MG63 (cell line): ENCODE measurements around the gene LETM1. TPM values are rescaled to one million over a fixed set of nuclear protein-coding genes. Genes with fewer than 3 reads are reported as not detected.

Source experiments
- DNase-seq: peaks from one replicate; pipeline ENCODE4 v3.0.0-alpha.2; 2020
- H3K27me3 ChIP-seq: fragments of 250-450 bp; sonication (Bioruptor Pico); 2 replicates; pipeline ENCODE4 v1.5.1; 2020; ENCODE audit warnings: mild to moderate bottlenecking, moderate library complexity
- H3K36me3 ChIP-seq: fragments of 250-450 bp; sonication (Bioruptor Pico); 2 replicates; pipeline ENCODE4 v1.5.1; 2020; ENCODE audit warnings: mild to moderate bottlenecking, moderate library complexity
- H3K4me3 ChIP-seq: fragments of 250-450 bp; sonication (Bioruptor Pico); 2 replicates; pipeline ENCODE4 v1.5.1; 2020; ENCODE audit warnings: mild to moderate bottlenecking, moderate library complexity
- H3K9me3 ChIP-seq: fragments of 250-450 bp; sonication (Bioruptor Pico); 2 replicates; pipeline ENCODE4 v1.5.1; 2020; ENCODE audit warnings: mild to moderate bottlenecking, moderate library complexity
- total RNA-seq: library from RNA; depleted of rRNA; stranded (reverse); fragments of >200 nt; shearing (Covaris generic); gene quantifications from 2 replicates; pipeline ENCODE4 v1.2.3, GENCODE V29; 2014; ENCODE audit warnings: low replicate concordance; rRNA removed

Gene LETM1
- total RNA-seq, result 31.7 and 49.4 TPM in 2 replicates

DNA sequence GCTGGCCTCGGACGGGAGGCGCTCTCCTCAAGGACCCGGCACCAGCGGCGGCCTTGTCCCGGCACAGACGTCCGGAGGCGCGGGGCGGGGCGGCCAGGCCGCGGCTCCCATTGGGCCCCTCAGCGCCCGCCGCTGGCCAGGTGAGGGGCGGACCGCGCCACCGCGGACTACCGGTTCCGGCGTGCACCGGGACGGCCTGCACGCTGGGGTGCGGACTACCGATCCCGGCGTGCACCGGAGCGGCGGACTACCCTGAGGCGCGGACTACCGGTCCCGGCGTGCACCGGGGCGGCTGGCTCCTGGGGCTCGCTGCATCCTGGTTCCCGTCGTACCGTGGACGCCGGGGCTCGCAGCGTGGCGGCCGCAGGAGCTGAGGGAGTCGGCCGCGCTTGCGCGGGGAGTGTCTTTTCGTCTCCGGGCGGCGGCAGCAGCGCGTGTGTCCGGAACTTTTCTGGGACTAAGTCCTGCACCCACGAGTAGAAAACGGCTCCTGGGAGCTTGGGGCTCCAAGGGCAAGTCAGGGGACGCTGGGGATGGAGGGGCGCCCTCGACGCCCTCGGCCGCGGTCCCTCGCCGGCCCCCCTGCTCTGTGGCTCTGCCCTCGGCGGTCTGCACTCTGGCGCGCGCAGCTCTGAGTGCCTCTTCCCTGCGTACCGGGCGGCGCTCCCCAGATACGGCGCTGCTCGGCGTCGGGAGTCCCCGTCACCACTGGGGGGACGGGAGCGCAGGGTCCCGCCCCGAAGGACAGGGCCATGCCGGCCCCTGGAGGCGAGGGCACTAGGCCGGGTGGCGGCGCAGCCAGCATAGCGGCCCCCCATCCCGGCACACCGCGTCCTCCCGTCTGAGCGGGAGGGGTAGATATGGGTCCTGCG lies at the start of gene LETM1:
LETM1 (minus strand) TSS at position 86 of the 872 bp plus-strand sequence. CDS start 206 bp downstream, outside the sequence.
- peak; percentile 92 for DNase-seq
- Histone ChIP-seq H3K9me3 (no peaks in the 10 kb centered on the region), H3K36me3 (peaks cover 3% of the 10 kb centered on the region), H3K4me3 (peak within 1 kb of the TSS; percentile 82), H3K27me3 (no peaks in the 10 kb centered on the region)

GRCh38 chr4:1904042-1904441 lies 48.1 kb upstream of the LETM1 start:
- DNase-seq, result no peak
- no peaks in the 10 kb centered on the region for H3K9me3 ChIP-seq
- peaks cover 44% of the 10 kb centered on the region for H3K36me3 ChIP-seq
- H3K4me3 ChIP-seq, result no peak overlapping the region
- H3K27me3 ChIP-seq, result no peaks in the 10 kb centered on the region

GRCh38 chr4:1903035-1903434 lies 47.1 kb upstream of the LETM1 start:
- Histone ChIP-seq H3K27me3 (no peaks in the 10 kb centered on the region), H3K36me3 (peaks cover 38% of the 10 kb centered on the region), H3K4me3 (no peak overlapping the region), H3K9me3 (no peaks in the 10 kb centered on the region)
- no peak for DNase-seq

DNA sequence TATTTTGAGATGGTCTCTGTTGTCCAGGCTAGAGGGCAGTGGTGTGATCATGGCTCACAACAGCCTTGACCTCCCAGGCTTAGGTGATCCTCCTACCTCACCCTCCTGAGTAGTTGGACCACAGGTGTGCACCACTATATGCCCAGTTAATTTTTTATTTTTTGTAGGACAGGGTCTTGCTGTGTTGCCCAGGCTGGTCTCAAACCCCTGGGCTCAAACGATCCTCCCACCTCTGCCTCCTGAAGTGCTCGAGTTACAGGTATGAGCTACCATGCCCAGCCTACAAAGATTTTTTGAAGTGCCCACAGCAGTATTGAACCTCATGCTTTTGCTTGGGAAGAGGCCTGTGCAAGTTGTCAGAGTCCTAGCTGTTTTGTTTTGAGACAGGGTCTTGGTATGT lies 46.3 kb upstream of the LETM1 start:
- Histone ChIP-seq H3K36me3 (peaks cover 37% of the 10 kb centered on the region), H3K4me3 (no peak overlapping the region), H3K27me3 (no peaks in the 10 kb centered on the region), H3K9me3 (no peaks in the 10 kb centered on the region)
- DNase-seq, result no peak

DNA sequence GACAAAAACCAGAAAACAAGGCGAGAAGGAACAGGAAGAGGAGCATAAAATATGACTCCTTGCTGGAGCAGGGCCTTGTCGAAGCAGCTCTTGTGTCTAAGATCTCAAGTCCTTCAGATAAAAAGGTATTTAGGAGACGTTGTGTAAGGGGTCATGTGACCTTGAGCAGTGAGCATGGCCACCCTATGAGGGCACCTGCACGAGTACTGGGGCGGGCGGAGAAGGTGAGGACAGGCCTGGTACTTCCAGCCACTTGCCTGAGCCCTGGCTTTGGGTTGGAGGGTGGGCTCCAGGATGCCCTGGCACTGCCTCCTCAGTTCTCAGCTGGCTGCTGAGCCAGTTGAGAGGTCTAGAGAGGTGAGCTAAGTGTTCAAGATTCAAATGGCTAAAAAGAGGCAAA lies 45.2 kb upstream of the LETM1 start:
- no peak for DNase-seq
- Histone ChIP-seq H3K4me3 (no peak overlapping the region), H3K27me3 (no peaks in the 10 kb centered on the region), H3K9me3 (no peaks in the 10 kb centered on the region), H3K36me3 (peaks cover 37% of the 10 kb centered on the region)

- H3K9me3 ChIP-seq, result no peaks in the 10 kb centered on the region
- DNase-seq, result no peak
- H3K36me3 ChIP-seq, result peaks cover 37% of the 10 kb centered on the region
- H3K4me3 ChIP-seq, result no peak overlapping the region
- H3K27me3 ChIP-seq, result no peaks in the 10 kb centered on the region
Observed at GRCh38 chr4:1900624-1901023, 44.7 kb upstream of the LETM1 start.

DNA sequence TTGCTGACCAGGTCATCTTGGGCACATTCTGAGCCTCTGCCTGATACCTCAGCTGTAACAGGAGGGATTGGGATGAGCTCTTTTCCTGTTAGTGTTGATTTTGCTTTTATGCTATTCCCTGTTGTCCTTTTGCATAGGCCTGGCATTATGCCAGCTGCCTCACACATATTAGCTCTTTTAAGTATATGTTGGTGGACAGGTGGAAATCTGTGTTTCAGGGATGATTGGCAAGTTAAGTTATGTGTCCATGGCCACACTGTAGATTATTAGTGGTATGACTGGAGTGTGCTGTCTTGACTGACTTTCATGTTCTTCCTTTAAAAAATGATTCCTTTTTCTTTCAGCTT lies 44.1 kb upstream of the LETM1 start:
- H3K36me3 ChIP-seq, result peaks cover 37% of the 10 kb centered on the region
- no peak overlapping the region for H3K4me3 ChIP-seq
- H3K9me3 ChIP-seq, result no peaks in the 10 kb centered on the region
- no peaks in the 10 kb centered on the region for H3K27me3 ChIP-seq
- DNase-seq, result no peak

DNA sequence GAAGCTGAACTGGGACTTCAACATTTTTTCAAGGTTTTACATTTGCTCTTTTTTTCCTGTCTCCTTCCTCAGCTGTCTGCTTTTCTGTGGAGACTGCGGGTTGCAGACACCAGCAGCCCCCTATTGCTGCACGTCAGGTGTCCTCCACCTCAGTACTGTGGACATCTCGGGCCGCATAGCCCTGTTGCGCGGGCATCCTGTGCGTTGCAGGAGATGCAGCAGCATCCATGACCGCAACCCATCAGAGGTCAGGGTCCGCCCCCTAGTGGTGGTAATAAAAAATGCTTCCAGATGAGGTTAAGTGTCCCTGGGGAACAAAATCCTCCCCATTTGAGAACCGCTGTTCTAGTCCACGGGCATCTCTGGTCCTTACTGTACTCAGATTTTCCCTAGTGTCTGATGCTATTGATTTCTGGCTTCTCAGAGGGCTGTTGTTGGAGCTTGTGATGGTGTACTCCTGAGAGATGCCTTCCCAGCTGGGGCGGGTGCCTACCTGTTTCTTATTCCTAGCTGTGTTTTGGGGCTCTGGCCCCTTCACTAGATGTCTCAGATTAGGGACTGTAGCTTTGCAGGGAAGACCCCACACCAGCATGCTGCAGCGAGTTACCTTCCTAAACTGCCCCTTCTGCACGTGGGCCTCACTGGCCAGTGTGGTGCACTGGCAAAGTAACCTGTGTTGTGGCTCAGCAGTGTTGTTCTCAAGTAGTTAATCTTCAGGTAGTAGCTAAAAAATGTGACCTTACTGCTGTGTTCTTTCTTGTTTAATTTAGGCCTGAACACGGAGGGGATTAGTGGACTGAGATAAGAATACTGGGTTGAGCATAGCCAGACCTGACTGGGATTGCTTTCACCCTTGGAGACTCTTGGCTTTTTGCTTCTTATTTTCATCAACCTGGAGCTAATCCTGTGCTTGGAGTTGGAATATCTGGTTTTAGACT lies 43.5 kb upstream of the LETM1 start:
- no peak overlapping the region for H3K4me3 ChIP-seq
- no peaks in the 10 kb centered on the region for H3K27me3 ChIP-seq
- peak; percentile 35 for DNase-seq
- no peaks in the 10 kb centered on the region for H3K9me3 ChIP-seq
- peaks cover 32% of the 10 kb centered on the region for H3K36me3 ChIP-seq

- Histone ChIP-seq H3K36me3 (peaks cover 26% of the 10 kb centered on the region), H3K9me3 (no peaks in the 10 kb centered on the region), H3K27me3 (no peaks in the 10 kb centered on the region), H3K4me3 (no peak overlapping the region)
- no peak for DNase-seq
Observed at GRCh38 chr4:1898681-1899080, 42.7 kb upstream of the LETM1 start.

- Histone ChIP-seq H3K4me3 (no peak overlapping the region), H3K36me3 (peaks cover 24% of the 10 kb centered on the region), H3K27me3 (no peaks in the 10 kb centered on the region), H3K9me3 (no peaks in the 10 kb centered on the region)
- DNase-seq, result no peak
Observed at GRCh38 chr4:1898007-1898406, 42.1 kb upstream of the LETM1 start.

- peaks cover 16% of the 10 kb centered on the region for H3K36me3 ChIP-seq
- no peaks in the 10 kb centered on the region for H3K27me3 ChIP-seq
- no peaks in the 10 kb centered on the region for H3K9me3 ChIP-seq
- no peak for DNase-seq
- no peak overlapping the region for H3K4me3 ChIP-seq
Observed at GRCh38 chr4:1896658-1896991, 40.7 kb upstream of the LETM1 start.

DNA sequence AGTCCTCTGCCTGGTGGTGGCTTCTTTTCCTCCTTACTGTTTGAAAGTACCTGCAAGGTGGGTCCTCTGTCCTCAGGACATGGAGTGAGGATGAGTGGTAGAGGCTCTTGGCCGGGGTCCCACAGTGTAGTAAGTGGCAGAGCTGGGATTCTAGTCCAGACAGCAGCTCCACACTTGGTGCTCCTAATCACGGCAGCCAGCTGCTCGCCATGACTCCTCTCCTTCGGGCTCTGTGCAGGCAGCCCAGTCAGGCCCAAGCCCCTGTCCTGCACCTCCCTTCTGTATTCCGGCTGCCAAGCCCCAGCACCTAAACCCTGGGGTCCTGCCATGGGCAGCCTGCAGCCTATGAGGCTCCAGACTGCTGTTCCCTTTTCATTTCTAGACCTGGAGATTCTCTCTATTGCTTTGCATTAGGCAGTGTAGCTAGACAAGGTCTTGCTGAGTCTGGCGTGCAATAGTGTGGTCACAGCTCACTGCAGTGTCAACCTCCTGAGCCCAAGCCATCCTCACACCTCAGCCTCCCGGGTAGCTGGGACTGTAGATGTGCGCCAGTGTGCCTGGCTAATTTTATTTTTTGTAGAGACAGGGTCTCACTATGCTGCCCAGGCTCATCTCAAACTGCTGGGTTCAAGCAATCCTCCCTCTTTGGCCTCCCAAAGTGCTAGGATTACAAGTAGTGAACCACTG lies 40.2 kb upstream of the LETM1 start:
- H3K9me3 ChIP-seq, result no peaks in the 10 kb centered on the region
- peaks cover 12% of the 10 kb centered on the region for H3K36me3 ChIP-seq
- no peaks in the 10 kb centered on the region for H3K27me3 ChIP-seq
- DNase-seq, result no peak
- H3K4me3 ChIP-seq, result no peak overlapping the region

GRCh38 chr4:1890979-1891570 lies 35.1 kb upstream of the LETM1 start:
- Histone ChIP-seq H3K36me3 (no peaks in the 10 kb centered on the region; the same call in 1 of the 2 replicates), H3K9me3 (no peaks in the 10 kb centered on the region), H3K4me3 (no peak overlapping the region), H3K27me3 (no peaks in the 10 kb centered on the region)
- no peak for DNase-seq

DNA sequence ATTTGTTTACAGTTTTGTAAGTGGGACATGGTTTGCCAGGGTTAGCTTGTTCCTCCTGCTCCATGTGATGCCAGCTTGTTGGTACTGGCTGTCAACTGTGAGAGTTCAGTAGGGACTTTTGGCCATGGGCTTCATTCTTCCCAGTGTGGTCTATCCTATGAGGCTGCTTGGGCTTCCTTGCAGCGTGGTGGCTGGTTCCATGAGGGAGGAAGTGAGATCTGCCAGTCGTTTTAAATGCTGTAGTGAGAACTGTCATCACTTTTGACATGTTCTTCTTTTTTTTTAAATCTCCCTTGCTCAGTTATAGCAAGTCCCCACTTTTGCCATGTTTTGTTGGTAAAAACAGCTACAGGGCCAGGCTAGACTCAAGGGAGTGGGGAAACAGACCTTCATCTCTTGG lies 31.1 kb upstream of the LETM1 start:
- DNase-seq, result no peak
- Histone ChIP-seq H3K27me3 (no peaks in the 10 kb centered on the region), H3K36me3 (no peaks in the 10 kb centered on the region), H3K9me3 (no peaks in the 10 kb centered on the region), H3K4me3 (no peak overlapping the region)

DNA sequence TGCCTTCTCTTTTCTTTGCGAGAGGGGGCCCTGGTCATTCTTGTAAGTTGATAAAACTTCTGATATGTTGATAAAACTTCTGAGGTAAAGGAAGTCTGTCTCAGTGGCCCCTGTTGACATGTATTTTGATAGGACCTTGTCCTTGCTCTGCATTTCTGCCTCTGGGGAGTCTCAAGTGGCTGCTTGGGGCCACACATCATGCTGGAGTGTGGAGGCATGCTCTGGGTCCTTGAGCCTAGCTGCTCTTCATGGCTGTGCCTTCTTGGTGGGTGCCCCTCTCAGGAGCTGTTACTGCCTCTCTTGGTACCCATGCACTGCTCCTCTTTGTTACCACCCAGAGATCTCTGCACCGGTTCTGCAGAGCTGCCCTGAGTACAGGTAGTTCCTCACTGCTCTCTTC lies 29.5 kb upstream of the LETM1 start:
- H3K36me3 ChIP-seq, result no peaks in the 10 kb centered on the region
- H3K27me3 ChIP-seq, result no peaks in the 10 kb centered on the region
- no peak for DNase-seq
- H3K4me3 ChIP-seq, result no peak overlapping the region
- H3K9me3 ChIP-seq, result no peaks in the 10 kb centered on the region

DNA sequence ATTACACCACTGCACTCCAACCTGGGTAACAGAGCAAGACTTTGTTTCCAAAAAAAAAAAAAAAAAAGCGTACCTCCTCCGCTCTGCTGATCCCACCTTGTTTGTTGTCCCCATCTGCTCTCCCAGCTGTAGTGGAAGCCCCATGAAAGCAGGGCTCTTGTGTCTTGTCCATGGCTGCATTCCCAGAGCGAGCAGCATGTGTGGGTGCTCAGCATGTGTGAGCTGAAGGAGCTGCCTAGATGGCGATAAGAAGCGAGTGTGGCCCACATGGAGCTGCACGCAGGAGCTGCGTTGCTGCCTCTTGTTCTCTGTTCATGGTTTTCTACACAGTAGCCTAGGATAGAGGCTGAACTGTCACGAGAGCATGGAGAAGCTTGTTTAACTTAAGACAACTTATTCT lies 27.6 kb upstream of the LETM1 start:
- no peak for DNase-seq
- no peaks in the 10 kb centered on the region for H3K36me3 ChIP-seq

GRCh38 chr4:1882850-1883271 lies 26.9 kb upstream of the LETM1 start:
- no peak overlapping the region for H3K4me3 ChIP-seq
- H3K36me3 ChIP-seq, result no peaks in the 10 kb centered on the region
- no peaks in the 10 kb centered on the region for H3K27me3 ChIP-seq
- H3K9me3 ChIP-seq, result no peaks in the 10 kb centered on the region
- DNase-seq, result no peak

More for the DNA sequence above, 27.6 kb upstream of the LETM1 start:
- Histone ChIP-seq H3K9me3 (no peaks in the 10 kb centered on the region), H3K4me3 (no peak overlapping the region), H3K27me3 (no peaks in the 10 kb centered on the region)
